ENCODE data around the gene HYKK.

DNA sequence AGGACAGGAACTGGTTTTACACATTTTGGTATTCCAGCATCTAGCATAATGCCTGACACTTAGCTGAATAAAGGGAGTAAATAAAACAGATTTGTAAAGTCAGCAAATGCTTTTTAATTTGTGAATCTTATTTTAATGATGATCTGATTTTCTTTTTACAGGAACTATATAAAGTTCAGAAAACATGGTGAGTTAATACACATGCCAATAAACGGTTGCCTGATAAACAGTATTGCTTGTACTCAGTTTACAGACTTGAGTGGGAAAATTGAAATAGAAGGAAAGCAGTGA lies 34.3 kb downstream of the HYKK start:
- TF ChIP-seq JUND (IDR thresholded peaks at IDR 0.05; ENCODE audit: low read length): no peak
- no peak for TF ChIP-seq EP300 (IDR thresholded peaks at IDR 0.05; ENCODE audit: borderline replicate concordance in 1 of 2, low read depth in 2 of 2, low read length in 2 of 2)
- TF ChIP-seq, protein P1, sequence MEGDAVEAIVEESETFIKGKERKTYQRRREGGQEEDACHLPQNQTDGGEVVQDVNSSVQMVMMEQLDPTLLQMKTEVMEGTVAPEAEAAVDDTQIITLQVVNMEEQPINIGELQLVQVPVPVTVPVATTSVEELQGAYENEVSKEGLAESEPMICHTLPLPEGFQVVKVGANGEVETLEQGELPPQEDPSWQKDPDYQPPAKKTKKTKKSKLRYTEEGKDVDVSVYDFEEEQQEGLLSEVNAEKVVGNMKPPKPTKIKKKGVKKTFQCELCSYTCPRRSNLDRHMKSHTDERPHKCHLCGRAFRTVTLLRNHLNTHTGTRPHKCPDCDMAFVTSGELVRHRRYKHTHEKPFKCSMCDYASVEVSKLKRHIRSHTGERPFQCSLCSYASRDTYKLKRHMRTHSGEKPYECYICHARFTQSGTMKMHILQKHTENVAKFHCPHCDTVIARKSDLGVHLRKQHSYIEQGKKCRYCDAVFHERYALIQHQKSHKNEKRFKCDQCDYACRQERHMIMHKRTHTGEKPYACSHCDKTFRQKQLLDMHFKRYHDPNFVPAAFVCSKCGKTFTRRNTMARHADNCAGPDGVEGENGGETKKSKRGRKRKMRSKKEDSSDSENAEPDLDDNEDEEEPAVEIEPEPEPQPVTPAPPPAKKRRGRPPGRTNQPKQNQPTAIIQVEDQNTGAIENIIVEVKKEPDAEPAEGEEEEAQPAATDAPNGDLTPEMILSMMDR (IDR thresholded peaks at IDR 0.05; ENCODE audit: control extremely low read depth in 1 of 3, insufficient read depth in 1 of 3, low read depth in 1 of 3, low read length in 3 of 3): no peak
- TF ChIP-seq, protein P2, sequence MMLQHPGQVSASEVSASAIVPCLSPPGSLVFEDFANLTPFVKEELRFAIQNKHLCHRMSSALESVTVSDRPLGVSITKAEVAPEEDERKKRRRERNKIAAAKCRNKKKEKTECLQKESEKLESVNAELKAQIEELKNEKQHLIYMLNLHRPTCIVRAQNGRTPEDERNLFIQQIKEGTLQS (IDR thresholded peaks at IDR 0.05; ENCODE audit: insufficient read depth, low read depth, low read length): no peak
- TF ChIP-seq, protein P3, sequence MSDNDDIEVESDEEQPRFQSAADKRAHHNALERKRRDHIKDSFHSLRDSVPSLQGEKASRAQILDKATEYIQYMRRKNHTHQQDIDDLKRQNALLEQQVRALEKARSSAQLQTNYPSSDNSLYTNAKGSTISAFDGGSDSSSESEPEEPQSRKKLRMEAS (IDR thresholded peaks at IDR 0.05): no peak
- no peak for TF ChIP-seq RAD21 (IDR thresholded peaks at IDR 0.05 in 1 of 2, conservative IDR thresholded peaks at IDR 0.05 in 1 of 2; ENCODE audit: low read depth in 2 of 2, low read length in 2 of 2)
- no peak for TF ChIP-seq GTF2F1 (IDR thresholded peaks at IDR 0.05; ENCODE audit: borderline replicate concordance, low read depth, low read length)
- no peak for TF ChIP-seq BCL11A (IDR thresholded peaks at IDR 0.05; ENCODE audit: low read depth in 2 of 2, low read length in 2 of 2)
- TF ChIP-seq, protein P4, sequence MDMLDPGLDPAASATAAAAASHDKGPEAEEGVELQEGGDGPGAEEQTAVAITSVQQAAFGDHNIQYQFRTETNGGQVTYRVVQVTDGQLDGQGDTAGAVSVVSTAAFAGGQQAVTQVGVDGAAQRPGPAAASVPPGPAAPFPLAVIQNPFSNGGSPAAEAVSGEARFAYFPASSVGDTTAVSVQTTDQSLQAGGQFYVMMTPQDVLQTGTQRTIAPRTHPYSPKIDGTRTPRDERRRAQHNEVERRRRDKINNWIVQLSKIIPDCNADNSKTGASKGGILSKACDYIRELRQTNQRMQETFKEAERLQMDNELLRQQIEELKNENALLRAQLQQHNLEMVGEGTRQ (IDR thresholded peaks at IDR 0.05; ENCODE audit: low read length): no peak
- no peak for TF ChIP-seq YY1 (IDR thresholded peaks at IDR 0.05; ENCODE audit: low read depth, low read length)
- no peak for TF ChIP-seq NRF1 (IDR thresholded peaks at IDR 0.05; ENCODE audit: low read depth, low read length)
- no peak for TF ChIP-seq CEBPB (IDR thresholded peaks at IDR 0.05; ENCODE audit: low read depth, low read length)
- no peak for TF ChIP-seq SIRT6 (IDR thresholded peaks at IDR 0.05; ENCODE audit: low read length)
- no peak for TF ChIP-seq SP4 (IDR thresholded peaks at IDR 0.05; ENCODE audit: low read length)
